ENCODE results near the gene ELMO1. TPM values are rescaled to one million over a fixed set of nuclear protein-coding genes. Genes with fewer than 3 reads are reported as not detected.

Gene ELMO1
- total and polyA plus RNA-seq, 4 donors: 6.7 to 51.5 (median 14.8) TPM

DNA sequence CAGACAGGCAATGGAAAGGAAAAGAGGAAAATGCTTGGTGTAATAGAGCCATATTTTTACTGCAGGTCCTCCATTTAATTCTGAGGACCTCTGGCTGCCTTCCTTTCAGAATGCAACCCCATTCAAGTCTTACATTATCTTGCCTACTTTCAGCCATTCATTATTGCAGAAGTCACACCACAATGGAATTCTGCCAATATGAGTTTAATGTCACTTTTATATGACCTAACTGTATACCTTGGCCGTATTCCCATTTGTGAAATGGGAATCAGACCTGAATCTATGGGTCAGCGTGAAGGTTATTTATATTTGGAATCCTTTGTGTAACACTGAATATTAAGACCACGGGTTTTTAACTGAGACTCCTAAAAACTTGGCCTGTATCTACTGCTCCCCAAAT, 482.6 kb downstream of the ELMO1 start:
- DNase-seq (ENCODE audit: low spot score): no peak
- Histone ChIP-seq H3K4me3 (ENCODE audit: low read depth in 1 of 3, low read length in 3 of 3) (no peak overlapping the region), H3K9ac (ENCODE audit: low read depth in 1 of 2, low read length in 2 of 2) (no peak overlapping the region), H3K27me3 (ENCODE audit: control insufficient read depth in 4 of 4, insufficient read depth in 4 of 4, low read length in 3 of 4) (no peaks in the 10 kb centered on the region), H3K4me1 (ENCODE audit: control insufficient read depth in 4 of 4, insufficient read depth in 4 of 4, low read length in 3 of 4) (peaks cover 4 to 15% (median 7%) of the 10 kb centered on the region in 4 donors), H3K36me3 (ENCODE audit: control insufficient read depth in 4 of 4, insufficient read depth in 3 of 4, low read depth in 1 of 4, low read length in 3 of 4) (no peaks in the 10 kb centered on the region), H3K9me3 (ENCODE audit: control insufficient read depth in 4 of 4, low read length in 3 of 4) (no peaks in the 10 kb centered on the region), H3K27ac (ENCODE audit: low read depth in 1 of 2, low read length in 2 of 2) (no peak overlapping the region)
- TF ChIP-seq RXRA (IDR thresholded peaks at IDR 0.05) (no peak), ATF3 (IDR thresholded peaks at IDR 0.05) (no peak)
- 54% methylated on average over 3 of the region's 3 CpGs for WGBS

- Histone ChIP-seq H3K9ac (ENCODE audit: low read depth in 1 of 2, low read length in 2 of 2) (no peak overlapping the region), H3K27me3 (ENCODE audit: control insufficient read depth in 4 of 4, insufficient read depth in 4 of 4, low read length in 3 of 4) (no peaks in the 10 kb centered on the region), H3K4me1 (ENCODE audit: control insufficient read depth in 4 of 4, insufficient read depth in 4 of 4, low read length in 3 of 4) (peaks cover 1 to 11% (median 3%) of the 10 kb centered on the region in 4 donors), H3K9me3 (ENCODE audit: control insufficient read depth in 4 of 4, low read length in 3 of 4) (no peaks in the 10 kb centered on the region), H3K4me3 (ENCODE audit: low read depth in 1 of 3, low read length in 3 of 3) (no peak overlapping the region), H3K27ac (ENCODE audit: low read depth in 1 of 2, low read length in 2 of 2) (no peak overlapping the region), H3K36me3 (ENCODE audit: control insufficient read depth in 4 of 4, insufficient read depth in 3 of 4, low read depth in 1 of 4, low read length in 3 of 4) (no peaks in the 10 kb centered on the region)
- 86% methylated on average over 1 of the region's 1 CpG for WGBS
- TF ChIP-seq CTCF (IDR thresholded peaks at IDR 0.05; ENCODE audit: low read depth, low read length, missing input control): no peak
- TF ChIP-seq, protein P1, sequence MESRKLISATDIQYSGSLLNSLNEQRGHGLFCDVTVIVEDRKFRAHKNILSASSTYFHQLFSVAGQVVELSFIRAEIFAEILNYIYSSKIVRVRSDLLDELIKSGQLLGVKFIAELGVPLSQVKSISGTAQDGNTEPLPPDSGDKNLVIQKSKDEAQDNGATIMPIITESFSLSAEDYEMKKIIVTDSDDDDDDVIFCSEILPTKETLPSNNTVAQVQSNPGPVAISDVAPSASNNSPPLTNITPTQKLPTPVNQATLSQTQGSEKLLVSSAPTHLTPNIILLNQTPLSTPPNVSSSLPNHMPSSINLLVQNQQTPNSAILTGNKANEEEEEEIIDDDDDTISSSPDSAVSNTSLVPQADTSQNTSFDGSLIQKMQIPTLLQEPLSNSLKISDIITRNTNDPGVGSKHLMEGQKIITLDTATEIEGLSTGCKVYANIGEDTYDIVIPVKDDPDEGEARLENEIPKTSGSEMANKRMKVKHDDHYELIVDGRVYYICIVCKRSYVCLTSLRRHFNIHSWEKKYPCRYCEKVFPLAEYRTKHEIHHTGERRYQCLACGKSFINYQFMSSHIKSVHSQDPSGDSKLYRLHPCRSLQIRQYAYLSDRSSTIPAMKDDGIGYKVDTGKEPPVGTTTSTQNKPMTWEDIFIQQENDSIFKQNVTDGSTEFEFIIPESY (IDR thresholded peaks at IDR 0.05): no peak
- no peak for TF ChIP-seq TAF1 (conservative IDR thresholded peaks at IDR 0.05)
- TF ChIP-seq HNF4A (conservative IDR thresholded peaks at IDR 0.05): no peak
- no peak for TF ChIP-seq RXRA (IDR thresholded peaks at IDR 0.05)
- TF ChIP-seq FOXA2 (IDR thresholded peaks at IDR 0.05): no peak
- TF ChIP-seq FOXA1 (IDR thresholded peaks at IDR 0.05): no peak
- no peak for TF ChIP-seq SP1 (IDR thresholded peaks at IDR 0.05)
- TF ChIP-seq RAD21 (IDR thresholded peaks at IDR 0.05): no peak
- no peak for TF ChIP-seq HNF4G (IDR thresholded peaks at IDR 0.05)
- no peak for TF ChIP-seq NR2F2 (IDR thresholded peaks at IDR 0.05)
- TF ChIP-seq YY1 (IDR thresholded peaks at IDR 0.05): no peak
- no peak for DNase-seq (ENCODE audit: low spot score)
These were observed 483.0 kb downstream of the ELMO1 start for GRCh38 chr7:36965625-36966024.

DNA sequence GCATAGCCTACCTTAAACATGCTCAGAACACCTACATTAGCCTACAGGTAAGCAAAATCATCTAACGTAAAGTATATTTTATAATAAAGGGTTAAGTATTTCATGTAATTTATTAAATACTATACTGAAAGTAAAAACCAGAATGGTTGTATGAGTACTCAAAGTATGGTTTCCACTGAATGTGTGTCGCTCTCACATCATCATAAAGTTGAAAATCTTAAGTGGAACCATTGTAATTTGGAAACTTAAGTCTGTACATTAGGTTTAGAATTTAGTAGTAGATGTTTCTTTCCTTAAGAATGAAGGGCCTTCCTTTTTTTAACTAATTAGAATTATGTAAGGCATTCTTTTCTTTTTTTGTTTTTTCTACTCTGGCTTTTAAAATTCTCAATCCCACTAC, 484.4 kb downstream of the ELMO1 start:
- peaks cover 0 to 6% (median 1%) of the 10 kb centered on the region in 4 donors for H3K4me1 ChIP-seq (ENCODE audit: control insufficient read depth in 4 of 4, insufficient read depth in 4 of 4, low read length in 3 of 4)
- H3K27me3 ChIP-seq (ENCODE audit: control insufficient read depth in 4 of 4, insufficient read depth in 4 of 4, low read length in 3 of 4): no peaks in the 10 kb centered on the region
- no peak for TF ChIP-seq REST (IDR thresholded peaks at IDR 0.05)
- TF ChIP-seq MAX (IDR thresholded peaks at IDR 0.05): no peak
- TF ChIP-seq EGR1 (IDR thresholded peaks at IDR 0.05; ENCODE audit: low read depth in 2 of 2): no peak
- TF ChIP-seq FOXA1 (IDR thresholded peaks at IDR 0.05): no peak
- TF ChIP-seq HNF4A (conservative IDR thresholded peaks at IDR 0.05): no peak
- TF ChIP-seq GABPA (IDR thresholded peaks at IDR 0.05 in 1 of 2, conservative IDR thresholded peaks at IDR 0.05 in 1 of 2): no peak
- TF ChIP-seq, protein P1 (IDR thresholded peaks at IDR 0.05): no peak
- no peak for TF ChIP-seq SP1 (IDR thresholded peaks at IDR 0.05)
- H3K9me3 ChIP-seq (ENCODE audit: control insufficient read depth in 4 of 4, low read length in 3 of 4): no peaks in the 10 kb centered on the region
- H3K27ac ChIP-seq (ENCODE audit: low read depth in 1 of 2, low read length in 2 of 2): no peak overlapping the region
- no peaks in the 10 kb centered on the region for H3K36me3 ChIP-seq (ENCODE audit: control insufficient read depth in 4 of 4, insufficient read depth in 3 of 4, low read depth in 1 of 4, low read length in 3 of 4)
- no peak overlapping the region for H3K9ac ChIP-seq (ENCODE audit: low read depth in 1 of 2, low read length in 2 of 2)
- DNase-seq (ENCODE audit: low spot score): no peak
- H3K4me3 ChIP-seq (ENCODE audit: low read depth in 1 of 3, low read length in 3 of 3): no peak overlapping the region
- 96% methylated on average over 2 of the region's 2 CpGs for WGBS

Measured in liver (tissue), 9 donors.